ENCODE data around the gene CAV2.
A peak's percentile ranks its signal among the peaks of the same experiment; 100 is the strongest.

CAV2 gene

DNA sequence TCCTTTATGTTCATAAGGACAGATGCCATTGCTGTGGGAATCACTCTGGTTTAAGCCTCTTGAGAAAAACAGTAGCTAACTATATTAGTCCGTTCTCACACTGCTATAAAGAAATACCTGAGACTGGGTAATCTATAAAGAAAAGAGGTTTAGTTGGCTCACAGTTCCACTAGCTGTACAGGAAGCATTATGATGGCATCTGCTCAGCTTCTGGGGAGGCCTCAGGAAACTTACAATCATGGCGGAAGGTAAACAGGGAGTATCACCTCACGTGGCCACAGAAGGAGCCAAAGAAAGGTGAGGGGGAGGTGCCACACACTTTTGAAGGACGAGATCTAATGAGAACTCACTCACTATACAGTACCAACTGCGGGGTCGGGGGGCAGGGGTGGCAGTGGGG is 2.9 kb upstream of the CAV2 start:
- DNase-seq = no peak

GRCh38 chr7:116497708-116498107 is 1.8 kb upstream of the CAV2 start:
- peak; percentile 31 for DNase-seq

DNA sequence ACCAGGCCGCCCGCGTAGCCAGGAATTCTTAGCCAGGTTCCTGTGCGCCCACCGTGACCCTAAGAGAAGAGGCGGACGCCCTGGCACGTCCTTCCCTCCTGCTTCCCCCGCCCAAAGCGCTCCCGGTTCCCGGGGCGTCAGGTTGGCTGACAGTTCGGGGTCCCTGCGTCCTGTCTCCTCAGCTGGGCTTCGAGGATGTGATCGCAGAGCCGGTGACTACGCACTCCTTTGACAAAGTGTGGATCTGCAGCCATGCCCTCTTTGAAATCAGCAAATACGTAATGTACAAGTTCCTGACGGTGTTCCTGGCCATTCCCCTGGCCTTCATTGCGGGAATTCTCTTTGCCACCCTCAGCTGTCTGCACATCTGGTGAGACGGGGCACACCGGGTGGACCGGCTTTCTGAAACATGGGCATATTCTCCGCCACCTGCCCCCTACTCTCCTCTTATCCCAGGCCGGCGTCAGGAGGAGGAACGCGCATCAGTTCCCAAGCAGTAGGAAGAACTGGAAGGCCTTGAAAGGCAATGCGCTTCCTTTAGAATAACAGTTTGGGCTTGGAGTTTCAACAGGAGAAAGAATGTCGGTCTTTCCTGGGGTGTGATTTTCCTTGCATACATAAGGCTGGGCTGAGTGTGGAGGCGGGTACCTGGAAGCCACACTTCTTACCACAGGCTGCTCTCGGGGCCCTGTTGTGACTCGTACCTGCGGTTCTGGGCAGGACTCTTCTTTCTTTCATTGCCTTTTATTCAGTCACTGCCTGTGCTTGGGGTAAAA is 728 bp downstream of the CAV2 start:
- peak; percentile 54 for DNase-seq

DNA sequence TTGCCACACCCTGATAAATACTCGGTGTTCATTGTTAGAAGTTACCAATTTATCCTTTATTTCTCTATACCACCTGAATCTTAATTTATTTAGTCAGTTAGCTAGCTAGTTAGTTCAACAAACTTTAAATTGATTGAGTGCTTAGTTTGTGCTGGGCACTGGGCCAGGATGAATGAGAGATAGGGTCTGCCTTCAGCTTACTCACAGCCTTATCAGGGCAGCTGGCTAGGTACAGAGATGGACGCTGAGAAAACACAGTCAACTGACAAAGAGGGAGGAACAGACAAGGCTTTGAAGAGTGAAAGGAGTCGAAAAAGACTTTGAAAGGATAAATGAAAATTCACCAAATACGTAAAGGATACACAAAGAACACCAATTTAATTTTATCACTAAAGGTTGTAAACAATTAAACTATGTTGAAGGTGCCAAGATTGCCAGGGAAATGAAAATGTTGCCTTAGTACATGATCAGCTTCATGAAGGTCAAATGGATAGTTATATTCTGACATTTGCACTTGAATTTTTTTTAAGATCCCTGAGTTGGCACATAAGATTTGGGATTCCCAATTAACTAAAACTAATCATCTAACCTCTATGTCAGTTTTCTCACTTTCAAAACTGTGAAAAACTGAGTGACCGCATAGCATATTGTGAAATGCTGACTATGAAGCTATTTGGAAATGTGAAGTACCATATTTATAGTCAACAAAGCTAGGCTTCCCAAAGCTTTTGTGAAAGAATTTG is 2.1 kb downstream of the CAV2 start:
- no peak for DNase-seq

GRCh38 chr7:116502201-116503096 is 2.9 kb downstream of the CAV2 start:
- no peak for DNase-seq

GRCh38 chr7:116503835-116504234 is 4.3 kb downstream of the CAV2 start:
- DNase-seq = no peak

DNA sequence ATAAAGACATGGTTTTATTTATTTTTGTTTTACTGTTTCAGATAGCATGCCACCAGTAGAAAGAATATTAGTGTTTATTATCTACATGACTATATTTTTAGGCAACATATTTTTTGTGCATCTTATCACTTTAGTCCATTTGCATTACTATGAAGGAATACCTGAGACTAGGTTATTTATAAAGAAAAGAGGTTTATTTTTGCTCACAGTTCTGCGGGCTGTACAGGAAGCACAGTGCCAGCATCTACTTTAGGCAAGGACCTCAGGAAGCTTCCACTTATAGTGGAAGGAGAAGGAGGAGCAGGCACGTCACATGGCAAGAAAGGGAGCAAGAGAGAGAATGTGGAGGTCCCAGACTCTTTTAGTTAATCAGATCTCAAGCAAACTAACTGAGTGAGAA is 5.7 kb downstream of the CAV2 start:
- DNase-seq = no peak

- DNase-seq = no peak
These were observed 6.3 kb downstream of the CAV2 start for GRCh38 chr7:116505823-116506222.

DNA sequence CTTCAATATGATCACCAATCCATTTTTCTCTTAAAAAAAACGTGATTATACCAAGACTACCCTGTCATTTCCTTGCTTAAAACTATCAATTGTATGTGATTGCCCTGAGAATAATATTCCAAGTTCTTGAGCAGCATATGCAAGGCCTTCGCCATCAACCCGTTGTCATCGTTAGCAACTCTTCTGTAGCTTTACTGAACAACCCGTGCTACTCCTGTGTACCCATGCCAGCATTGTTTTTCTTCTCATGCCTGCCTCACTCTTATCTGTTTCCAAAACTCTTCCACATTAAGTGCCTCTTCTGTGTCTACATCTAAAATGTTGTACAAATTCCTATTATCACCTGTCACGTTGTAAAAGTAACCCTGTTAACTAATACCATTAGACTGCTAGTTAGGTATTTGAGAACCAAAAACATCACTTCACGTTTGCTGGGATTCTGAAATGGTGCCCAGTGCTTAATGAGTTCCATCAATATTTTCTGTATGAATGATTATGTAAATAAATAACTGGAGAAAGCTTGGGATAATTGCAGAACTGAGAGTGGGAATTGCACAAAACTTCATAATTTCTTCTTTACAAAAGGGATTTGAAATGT is 10.5 kb downstream of the CAV2 start:
- DNase-seq = no peak

DNA sequence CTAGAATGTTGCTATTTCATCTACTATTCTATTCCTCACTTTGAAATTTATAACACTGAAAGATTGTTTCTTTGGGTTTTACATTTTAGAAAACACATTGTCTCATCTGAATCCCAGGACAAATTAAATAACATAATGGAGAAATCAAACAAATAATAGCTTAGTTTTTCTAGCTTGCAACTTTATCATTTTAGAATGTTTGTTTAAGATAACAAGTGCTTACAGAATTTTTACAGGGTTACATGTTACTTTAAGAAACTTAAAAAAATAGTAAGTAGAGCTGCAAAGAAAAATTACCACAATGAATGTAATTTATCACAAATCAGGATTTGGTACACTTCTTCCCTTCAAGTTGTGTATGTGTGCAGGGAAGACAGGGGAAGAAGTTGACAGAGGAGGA is 11.3 kb downstream of the CAV2 start:
- no peak for DNase-seq

- peak; percentile 58 for DNase-seq
These were observed 12.3 kb downstream of the CAV2 start for GRCh38 chr7:116511552-116512519.

DNA sequence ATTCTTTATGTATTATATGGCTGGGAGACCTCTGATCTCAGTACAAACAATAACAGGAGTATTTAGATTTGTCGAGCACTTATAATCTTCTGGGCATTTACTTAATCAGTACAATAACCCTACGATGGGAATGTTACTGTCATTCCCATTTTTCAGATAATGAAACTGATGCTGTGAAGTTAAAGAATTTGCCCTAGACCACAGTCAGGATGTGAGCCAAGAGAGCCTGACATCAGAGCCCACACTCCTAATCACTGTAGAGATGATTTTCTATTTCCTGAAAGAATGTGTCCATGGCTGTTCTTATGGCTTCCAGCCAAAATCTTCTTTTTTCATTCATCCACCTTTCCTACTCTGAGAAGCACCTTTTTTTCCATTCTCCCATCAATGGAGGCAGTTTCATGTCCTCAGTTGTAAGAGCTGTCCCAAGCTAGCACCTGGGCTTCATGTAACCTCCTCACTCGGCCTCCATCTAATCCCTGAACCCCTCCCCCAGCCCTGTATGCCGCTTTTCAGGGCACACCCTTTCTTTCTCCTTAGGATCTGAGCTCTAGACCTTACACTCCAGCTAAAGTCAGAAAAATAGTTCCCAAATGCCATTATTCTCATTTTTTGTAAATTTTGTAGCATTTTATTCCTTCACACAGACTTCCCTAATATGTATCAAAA is 13.1 kb downstream of the CAV2 start:
- peak; percentile 76 for DNase-seq

GRCh38 chr7:116515584-116515983 is 16.0 kb downstream of the CAV2 start:
- DNase-seq = no peak

GRCh38 chr7:116516324-116516723 is 16.8 kb downstream of the CAV2 start:
- no peak for DNase-seq

DNA sequence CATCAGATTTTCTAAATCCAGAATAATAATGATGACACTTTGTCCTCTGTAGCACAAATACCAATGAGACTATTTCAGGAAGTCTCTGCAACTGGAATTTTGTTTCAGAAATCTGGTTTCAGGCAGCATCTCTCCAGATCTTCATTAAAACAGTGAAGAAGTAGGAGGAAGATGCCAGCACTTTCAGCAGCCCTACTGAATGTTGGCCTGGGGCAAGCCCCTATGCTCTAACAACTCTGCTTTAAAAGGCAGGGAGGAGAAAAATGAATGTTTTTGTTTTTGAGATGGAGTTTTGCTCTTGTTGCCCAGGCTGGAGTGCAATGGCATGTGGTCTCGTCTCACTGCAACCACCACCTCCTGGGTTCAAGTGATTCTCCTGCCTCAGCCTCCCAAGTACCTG is 18.1 kb downstream of the CAV2 start:
- DNase-seq = no peak

DNA sequence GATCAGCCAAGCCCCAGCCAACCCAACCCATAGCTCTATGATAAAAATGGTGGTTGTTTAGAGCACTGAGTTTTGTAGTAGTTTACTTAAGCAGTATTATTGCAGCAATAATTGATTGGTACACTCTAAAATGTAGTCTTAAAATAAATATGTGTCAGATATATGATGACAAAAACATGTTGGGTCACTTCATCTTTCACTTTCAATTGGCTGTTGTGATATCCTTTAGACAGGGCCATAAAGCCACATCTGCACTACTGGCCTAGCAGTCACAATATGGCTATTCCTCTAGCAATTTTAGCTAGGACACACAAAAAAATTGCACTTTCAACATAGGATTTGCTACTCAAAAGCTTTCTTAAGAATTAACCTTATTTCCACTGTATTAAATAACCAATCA is 19.4 kb downstream of the CAV2 start:
- DNase-seq = no peak

- DNase-seq = peak; percentile 45
These were observed 21.6 kb downstream of the CAV2 start for GRCh38 chr7:116521046-116521664.

- peak; percentile 90 for DNase-seq
These were observed 22.7 kb downstream of the CAV2 start for GRCh38 chr7:116522247-116522646.

DNA sequence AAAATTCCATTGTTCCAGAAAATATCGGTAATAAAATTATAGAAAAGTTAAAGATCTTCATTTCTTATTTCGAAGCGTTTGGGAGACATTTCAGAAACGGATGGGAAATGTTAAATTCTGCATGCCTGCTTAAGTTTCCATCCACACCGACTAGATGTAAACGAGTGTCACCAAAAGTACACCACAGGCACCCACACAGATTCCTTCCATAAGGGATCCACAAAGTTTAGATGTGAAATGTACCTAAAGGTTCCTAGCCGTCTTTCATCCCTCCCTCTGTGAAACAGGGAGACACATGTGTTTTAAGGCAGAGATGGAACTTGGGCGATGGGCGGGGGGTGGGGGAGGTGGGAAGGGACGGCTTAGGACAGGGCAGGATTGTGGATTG is 24.7 kb downstream of the CAV2 start:
- DNase-seq = no peak

DNA sequence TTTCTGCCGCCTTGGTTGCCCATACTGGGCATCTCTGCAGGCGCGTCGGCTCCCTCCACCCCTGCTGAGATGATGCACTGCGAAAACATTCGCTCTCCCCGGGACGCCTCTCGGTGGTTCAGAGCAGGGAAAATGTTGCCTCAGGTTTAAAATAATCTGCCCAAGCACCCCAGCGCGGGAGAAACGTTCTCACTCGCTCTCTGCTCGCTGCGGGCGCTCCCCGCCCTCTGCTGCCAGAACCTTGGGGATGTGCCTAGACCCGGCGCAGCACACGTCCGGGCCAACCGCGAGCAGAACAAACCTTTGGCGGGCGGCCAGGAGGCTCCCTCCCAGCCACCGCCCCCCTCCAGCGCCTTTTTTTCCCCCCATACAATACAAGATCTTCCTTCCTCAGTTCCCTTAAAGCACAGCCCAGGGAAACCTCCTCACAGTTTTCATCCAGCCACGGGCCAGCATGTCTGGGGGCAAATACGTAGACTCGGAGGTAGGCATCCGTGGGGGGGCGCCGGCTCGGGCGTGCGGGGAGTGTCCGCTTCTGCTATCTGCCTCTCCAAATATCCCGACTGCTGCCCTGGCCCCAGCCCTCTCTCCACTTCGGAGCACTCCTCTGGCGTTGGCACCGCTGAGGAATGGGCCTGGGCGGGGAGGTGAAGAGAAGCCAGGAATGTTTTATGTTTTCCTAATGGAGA is 25.2 kb downstream of the CAV2 start, which contains the start of gene CAV1:
TSS of gene CAV1 (plus strand) at position 428 of the 689 bp plus-strand sequence. CDS start at position 455, 27 bp downstream.
- DNase-seq = peak; percentile 96

Data from fibroblast of upper back skin (primary cell).